Right lung (tissue), 5 donors: Measurements from ENCODE around the gene TEKT1. TPM values are rescaled to one million over a fixed set of nuclear protein-coding genes. Genes with fewer than 3 reads are reported as not detected.
"Not testable (repeated sequence)": the region's sequence is repeated elsewhere in the genome, so short reads cannot be mapped to it uniquely, and the experiment has no call there.

Source experiments
- DNase-seq, 2 donors: peaks; one replicate each; pipeline ENCODE4 v3.0.0-alpha.2; 2013
- polyA plus RNA-seq, 5 donors: library from polyadenylated mRNA; unstranded; fragments of 120-200 nt; gene quantifications; one replicate each; pipeline versions ENCODE4 v1.2.1 to v1.2.3, GENCODE V29; 2013; ENCODE audit warnings: inconsistent platforms in 1 of 5, low replicate concordance in 1 of 5; ENCODE audit not compliant: insufficient read length in 5 of 5, insufficient read depth in 1 of 5

The TEKT1 gene
- polyA plus RNA-seq, 5 donors = 2.7 to 11.3 (median 9.4) TPM

DNA sequence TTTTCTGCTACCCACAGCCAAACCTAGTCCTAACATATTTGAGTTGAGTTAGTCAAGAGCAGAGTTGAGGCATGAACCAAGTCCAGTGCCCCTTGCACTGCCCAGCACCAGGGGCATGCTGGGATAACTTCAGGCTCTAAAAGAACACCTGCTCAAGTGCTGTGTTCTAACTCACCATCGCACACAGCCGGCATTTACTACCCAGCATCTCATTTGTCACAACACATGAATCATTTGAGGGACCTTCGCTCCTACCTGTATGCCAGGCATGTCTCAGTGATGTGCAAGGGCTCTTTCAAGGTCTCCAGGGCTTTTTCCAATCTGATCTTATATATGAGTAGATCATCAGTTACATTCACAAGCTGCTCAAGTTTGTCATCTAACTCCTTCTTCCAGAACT lies 12.6 kb downstream of the TEKT1 start:
- no peak for DNase-seq

DNA sequence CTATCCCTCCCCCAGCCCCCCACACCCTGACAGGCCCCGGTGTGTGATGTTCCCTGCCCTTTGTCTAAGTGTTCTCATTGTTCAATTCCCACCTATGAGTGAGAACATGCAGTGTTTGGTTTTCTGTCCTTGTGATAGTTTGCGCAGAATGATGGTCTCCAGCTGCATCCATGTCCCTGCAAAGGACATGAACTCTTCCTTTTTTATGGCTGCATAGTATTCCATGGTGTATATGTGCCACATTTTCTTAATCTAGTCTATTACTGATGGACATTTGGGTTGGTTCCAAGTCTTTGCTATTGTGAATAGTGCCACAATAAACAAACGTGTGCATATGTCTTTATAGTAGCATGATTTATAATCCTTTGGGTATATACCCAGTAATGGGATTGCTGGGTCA lies 15.2 kb downstream of the TEKT1 start:
- DNase-seq = not testable (repeated sequence)

- no peak for DNase-seq
Observed at GRCh38 chr17:6815775-6816174, 15.8 kb downstream of the TEKT1 start.

GRCh38 chr17:6812295-6812694 lies 19.2 kb downstream of the TEKT1 start:
- no peak for DNase-seq

DNA sequence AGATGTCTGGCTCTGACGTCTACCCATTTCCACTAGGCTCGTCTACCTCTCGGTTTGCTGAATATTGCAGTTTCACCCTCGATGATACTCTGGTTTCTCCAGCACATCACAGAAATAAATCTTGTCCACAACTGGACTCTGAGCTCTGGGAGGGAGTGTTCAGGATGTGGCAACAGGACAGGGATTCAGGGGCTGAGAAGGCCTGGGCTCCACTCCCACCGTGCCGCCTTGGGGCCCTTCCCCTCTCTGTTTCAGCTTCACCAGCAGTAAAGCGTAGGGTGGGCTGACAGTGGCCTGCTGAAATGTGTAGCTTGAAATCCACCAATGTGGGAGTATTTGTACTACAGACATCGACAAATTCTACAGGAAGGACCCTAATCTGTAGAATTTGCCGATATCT lies 20.0 kb downstream of the TEKT1 start:
- no peak for DNase-seq

DNA sequence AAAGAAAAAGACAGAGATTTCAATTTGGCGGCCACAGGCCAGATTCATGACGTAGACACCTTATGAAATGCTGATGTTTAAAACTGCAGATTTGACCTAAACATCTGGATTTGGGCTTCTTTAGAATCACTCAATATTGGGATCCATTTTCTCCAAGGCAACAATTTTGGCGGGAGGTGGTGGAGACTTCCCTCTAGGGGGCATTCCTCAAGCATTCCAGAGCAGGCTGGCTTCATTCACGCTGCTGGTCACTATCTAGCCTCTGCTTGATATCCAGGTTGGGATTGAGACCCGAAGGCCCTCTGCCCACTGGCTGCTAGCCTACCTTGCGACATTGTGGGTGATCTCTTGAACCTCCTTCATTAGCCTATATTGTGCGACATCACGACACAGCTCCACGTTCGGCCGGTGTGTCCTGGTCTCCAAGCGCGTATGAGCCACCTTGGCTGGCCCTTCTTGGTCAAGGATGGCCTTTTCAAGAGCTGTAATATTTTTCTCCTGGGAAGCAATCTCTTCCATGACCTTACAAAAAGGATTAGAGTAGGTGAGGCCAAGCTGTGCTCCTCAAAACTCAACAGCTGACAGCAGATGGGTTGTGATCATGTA lies 31.0 kb downstream of the TEKT1 start:
- no peak for DNase-seq

DNA sequence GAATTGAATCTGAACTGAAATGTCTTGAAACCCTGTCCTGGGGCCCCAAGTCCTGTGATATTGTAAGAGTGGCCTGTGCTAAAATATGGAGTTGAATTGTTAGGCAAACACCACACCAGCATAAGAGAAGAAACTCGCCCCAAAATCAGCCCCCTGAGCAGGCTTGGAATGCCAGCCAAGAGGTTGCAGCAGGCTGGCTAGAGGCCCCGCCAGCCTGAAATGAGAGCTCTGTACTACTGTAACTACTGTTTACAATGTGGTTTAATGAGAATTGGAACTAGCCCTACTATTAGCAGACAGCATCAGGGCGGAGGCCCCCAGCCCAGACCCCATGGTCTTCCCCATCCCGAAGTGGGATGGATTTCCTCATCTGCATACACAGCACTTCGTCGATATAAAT lies 31.8 kb downstream of the TEKT1 start:
- no peak for DNase-seq

DNA sequence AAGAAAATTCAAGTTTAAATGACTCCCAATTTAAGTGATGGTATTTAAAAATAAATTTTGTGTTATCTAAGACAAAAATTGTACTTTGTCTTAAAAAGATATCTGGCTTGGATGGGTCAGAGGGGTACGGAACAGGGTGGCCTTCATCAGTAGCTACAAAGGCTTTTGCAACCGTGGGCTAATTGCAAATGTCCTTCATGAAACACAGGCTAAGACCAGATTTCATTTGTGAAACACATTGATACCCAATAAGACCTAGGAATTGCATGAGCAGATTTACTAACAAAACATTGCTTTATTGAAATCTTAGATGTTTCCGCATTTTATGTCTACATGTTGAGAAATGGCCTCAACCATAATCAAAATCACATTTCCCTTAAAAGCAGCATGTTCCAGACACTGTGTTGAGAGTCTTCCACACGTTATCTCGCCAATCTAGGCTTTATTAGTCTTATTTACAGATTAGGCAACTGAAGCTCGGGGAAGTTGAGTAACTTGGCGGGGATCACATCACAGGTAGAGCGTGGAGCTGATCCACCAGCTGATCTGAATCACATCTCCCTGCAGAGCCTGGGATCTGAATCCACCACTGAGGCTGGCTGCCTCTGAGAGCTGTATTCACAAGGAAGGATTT lies 33.7 kb downstream of the TEKT1 start:
- no peak for DNase-seq

GRCh38 chr17:6796887-6797490 lies 34.5 kb downstream of the TEKT1 start:
- no peak for DNase-seq

- DNase-seq = no peak
Observed at GRCh38 chr17:6796017-6796886, 35.3 kb downstream of the TEKT1 start.

GRCh38 chr17:6793748-6794493 lies 37.6 kb downstream of the TEKT1 start:
- no peak for DNase-seq

GRCh38 chr17:6789146-6789545 lies 42.4 kb downstream of the TEKT1 start:
- DNase-seq = no peak

DNA sequence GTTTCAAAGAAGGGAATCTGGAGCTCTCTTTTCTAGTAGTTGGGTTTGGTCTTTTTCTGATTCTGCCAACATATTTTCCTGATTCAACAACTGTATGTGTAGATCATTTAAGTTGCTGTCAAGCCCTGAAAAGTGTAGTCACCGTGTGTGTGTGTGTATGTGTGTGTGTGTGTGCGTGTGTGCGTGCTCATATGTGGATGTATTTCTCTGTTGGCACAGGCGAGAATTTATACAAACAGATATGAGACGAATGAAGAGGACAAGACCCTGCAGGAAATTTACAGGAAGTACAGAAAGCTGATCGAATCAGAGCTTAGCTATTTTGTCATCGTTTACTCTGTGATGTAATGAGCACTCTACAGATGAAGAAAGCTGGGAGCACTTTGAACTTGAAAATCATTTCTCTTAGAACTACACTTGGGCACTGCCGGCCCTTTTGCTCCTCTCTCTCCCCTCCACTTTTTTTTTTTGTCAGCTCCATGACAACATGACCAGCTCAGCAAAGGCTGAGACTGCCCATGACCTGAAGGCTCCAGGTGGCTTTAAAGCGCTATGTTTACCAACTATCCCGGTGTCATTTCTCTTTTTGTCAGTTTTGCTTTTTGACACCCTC lies 44.3 kb downstream of the TEKT1 start:
- DNase-seq = no peak

DNA sequence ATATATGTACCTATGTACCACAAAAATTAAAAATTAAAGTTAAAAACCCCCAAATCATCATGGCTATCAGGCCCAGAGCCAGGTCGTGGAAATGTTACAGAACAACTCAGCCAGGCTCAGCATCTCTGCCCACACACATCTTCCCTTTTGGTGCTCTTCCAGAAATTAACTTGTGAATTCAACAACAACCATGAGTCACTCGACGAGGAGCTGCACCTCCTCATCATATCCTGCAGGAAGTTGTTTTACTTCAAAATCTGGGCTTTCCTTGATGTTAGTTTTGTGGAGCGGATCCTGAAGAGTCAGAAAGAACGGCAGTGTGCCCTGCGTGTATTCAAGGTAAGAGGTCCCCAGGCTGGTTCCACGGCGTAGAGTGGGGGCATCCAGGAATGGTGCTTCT lies 44.9 kb downstream of the TEKT1 start:
- no peak for DNase-seq

GRCh38 chr17:6782244-6782643 lies 49.3 kb downstream of the TEKT1 start:
- no peak for DNase-seq

DNA sequence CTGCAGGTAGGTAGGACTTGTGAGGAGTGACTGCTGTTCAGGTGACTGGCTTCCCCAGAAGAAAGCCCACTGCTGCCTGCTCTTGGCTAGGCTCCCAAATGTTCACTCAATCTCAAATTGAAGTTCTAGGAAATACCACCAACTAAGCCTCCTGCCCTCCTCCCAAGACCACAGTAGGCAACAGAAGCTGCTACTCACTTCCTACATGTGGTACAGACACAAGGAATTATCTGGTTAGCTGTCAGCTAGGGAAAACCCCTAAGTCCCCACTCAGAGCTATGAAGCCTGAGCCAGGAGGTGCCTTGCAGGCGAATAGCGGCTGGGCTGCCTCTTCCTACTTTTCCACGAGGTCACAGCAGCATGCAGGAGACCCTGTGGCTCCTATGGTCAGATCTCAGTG lies 50.6 kb downstream of the TEKT1 start:
- DNase-seq = no peak

GRCh38 chr17:6780001-6780400 lies 51.5 kb downstream of the TEKT1 start:
- no peak for DNase-seq

GRCh38 chr17:6779411-6779810 lies 52.1 kb downstream of the TEKT1 start:
- DNase-seq = no peak

DNA sequence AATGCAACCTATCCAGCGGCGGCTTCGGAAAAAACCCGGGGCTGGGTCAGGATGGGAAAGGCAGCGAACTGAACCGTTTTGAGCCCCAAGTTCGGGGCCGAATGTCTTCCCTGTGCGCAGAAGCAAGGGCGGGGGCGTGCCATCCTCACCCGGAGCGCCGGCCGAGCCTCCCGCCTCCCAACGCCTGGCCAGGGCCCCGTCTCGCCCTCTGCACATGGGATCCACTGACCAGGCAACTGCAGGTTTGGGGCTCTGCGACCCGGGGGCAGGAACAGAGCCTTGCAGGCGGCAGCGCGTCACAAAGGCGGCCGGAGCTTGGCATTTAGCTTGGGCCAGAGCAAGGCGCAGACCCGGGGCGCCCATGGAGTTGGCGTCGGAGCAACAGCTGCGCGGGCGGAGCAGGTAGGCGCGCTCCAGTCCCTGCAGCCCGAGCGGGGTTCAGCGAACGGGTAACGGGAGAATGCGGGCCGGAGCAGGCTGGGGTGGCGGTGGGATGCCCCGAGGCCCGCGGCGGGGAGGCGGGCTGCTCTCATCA lies 55.6 kb downstream of the TEKT1 start, which contains the start of gene FBXO39:
Gene FBXO39 (plus strand): TSS at position 345 of the 535 bp plus-strand sequence. CDS start 3,654 bp downstream, outside the sequence.
- no peak for DNase-seq

DNA sequence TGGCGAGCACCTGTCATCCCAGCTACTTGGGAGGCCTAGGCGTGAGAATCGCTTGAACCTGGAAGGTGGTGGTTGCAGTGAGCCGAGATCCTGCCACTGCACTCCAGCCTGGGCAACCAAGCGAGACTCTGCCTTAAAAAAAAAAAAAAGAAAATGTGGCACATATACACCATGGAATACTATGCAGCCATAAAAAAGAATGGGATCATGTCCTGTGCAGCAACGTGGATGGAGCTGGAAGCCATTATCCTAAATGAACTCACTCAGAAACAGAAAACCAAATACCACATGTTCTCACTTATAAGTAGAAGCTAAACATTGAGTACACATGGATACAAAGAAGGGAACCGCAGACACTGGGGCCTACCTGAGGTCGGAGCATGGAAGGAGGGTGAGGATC lies 56.6 kb downstream of the TEKT1 start:
- DNase-seq = not testable (repeated sequence)

DNA sequence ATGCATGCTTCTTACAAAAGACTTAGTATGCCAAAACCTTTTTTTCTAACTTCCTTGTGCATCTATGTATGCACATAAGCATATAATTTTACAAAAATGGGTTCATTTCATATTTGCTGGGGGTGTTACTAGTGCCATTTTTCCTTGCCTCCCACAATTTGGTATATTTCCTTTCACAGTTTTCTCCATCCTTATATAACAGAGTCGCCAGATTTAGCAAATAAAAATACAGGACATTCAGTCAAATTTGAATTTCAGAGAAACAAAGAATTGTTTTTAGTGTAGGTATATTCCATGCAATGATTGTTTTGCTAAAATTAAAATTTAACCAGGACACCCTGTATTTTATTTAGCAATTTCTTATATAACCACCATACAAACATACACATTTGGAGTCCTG lies 59.5 kb downstream of the TEKT1 start:
- no peak for DNase-seq
